ENCODE measurements around the gene COL5A2.

COL5A2 gene

DNA sequence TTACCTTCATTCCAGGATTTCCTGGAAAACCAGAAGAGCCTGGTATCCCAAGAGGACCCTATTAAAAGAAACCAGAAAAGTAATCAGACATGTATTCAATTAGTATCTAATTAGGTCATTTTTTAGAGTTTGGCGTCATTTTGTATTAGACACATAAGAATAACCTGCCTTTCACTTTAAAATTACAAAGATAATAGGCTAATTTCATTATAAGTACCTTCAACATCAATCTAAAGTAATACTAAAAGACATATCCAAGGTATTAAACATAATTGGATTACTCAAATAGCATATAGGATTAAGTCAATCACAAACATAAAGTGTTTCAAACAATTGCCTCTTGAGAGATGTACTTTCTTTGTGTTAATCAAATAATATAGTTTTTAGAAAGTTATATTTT lies 107.5 kb downstream of the COL5A2 start:
- Histone ChIP-seq H3K36me3 (replicated peaks; ENCODE audit: low read depth, low read length) (no peaks in the 10 kb centered on the region), H2AFZ (ENCODE audit: low read depth, low read length) (no peak overlapping the region), H3K27ac (ENCODE audit: low read length) (no peak overlapping the region), H3K79me2 (ENCODE audit: low read length) (no peaks in the 10 kb centered on the region), H3K4me2 (ENCODE audit: low read length) (no peak overlapping the region), H3K4me1 (ENCODE audit: low read length) (peaks cover 12% of the 10 kb centered on the region), H3K4me3 (ENCODE audit: low read length) (no peak overlapping the region), H4K20me1 (ENCODE audit: insufficient read depth, low read length) (no peaks in the 10 kb centered on the region), H3K27me3 (ENCODE audit: low read depth, low read length) (no peaks in the 10 kb centered on the region), H3K9me3 (ENCODE audit: insufficient read depth, low read length) (no peaks in the 10 kb centered on the region), H3K9ac (ENCODE audit: low read length) (no peak overlapping the region)
- TF ChIP-seq, protein P1, sequence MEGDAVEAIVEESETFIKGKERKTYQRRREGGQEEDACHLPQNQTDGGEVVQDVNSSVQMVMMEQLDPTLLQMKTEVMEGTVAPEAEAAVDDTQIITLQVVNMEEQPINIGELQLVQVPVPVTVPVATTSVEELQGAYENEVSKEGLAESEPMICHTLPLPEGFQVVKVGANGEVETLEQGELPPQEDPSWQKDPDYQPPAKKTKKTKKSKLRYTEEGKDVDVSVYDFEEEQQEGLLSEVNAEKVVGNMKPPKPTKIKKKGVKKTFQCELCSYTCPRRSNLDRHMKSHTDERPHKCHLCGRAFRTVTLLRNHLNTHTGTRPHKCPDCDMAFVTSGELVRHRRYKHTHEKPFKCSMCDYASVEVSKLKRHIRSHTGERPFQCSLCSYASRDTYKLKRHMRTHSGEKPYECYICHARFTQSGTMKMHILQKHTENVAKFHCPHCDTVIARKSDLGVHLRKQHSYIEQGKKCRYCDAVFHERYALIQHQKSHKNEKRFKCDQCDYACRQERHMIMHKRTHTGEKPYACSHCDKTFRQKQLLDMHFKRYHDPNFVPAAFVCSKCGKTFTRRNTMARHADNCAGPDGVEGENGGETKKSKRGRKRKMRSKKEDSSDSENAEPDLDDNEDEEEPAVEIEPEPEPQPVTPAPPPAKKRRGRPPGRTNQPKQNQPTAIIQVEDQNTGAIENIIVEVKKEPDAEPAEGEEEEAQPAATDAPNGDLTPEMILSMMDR (IDR thresholded peaks at IDR 0.05; ENCODE audit: low read depth, low read length), result no peak

DNA sequence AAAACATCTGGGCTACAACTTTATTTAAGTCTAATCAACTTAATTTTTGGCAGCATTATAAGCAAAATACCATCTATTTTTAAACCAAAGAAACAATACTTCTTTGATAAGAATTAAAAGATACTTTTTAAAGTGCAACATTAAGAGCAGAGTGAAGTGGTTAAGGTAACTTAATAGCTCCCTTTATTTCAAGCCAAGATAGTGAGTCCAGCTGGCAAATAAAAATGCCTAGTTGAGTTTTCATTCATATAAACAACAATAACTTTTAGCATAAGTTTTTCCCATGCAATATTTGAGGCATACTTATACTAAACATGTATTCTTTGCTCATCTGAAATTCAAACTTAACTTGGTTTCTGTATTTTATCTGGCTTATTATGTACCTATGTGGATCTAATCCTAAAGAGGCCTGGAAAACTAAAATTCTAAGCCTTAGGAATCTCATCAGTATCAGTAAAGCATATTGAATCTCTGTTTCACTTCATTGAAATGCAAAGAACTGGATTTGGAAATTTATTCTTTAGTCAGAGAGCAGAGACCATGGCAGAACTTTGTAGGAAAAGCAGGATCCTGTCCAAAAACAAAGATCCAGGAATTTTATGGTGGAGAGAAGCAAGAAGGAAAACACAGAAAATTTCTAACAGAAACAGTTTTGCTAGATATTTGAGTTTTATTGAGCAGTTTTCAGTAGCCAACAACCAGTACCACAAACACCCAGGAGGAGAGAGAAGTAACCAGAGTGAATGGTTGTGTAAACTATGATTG lies 109.5 kb downstream of the COL5A2 start:
- H3K4me3 ChIP-seq (ENCODE audit: low read length), result no peak overlapping the region
- H3K9ac ChIP-seq (ENCODE audit: low read length), result no peak overlapping the region
- TF ChIP-seq EZH2phosphoT487 (IDR thresholded peaks at IDR 0.05; ENCODE audit: low read depth), result no peak
- TF ChIP-seq, protein P1 (IDR thresholded peaks at IDR 0.05; ENCODE audit: low read depth, low read length), result no peak
- H4K20me1 ChIP-seq (ENCODE audit: insufficient read depth, low read length), result no peaks in the 10 kb centered on the region
- H3K27me3 ChIP-seq (ENCODE audit: low read depth, low read length), result no peaks in the 10 kb centered on the region
- H3K4me2 ChIP-seq (ENCODE audit: low read length), result no peak overlapping the region
- no peak overlapping the region for H3K27ac ChIP-seq (ENCODE audit: low read length)
- H3K79me2 ChIP-seq (ENCODE audit: low read length), result no peaks in the 10 kb centered on the region
- H2AFZ ChIP-seq (ENCODE audit: low read depth, low read length), result no peak overlapping the region
- peaks cover 12% of the 10 kb centered on the region for H3K4me1 ChIP-seq (ENCODE audit: low read length)
- no peaks in the 10 kb centered on the region for H3K9me3 ChIP-seq (ENCODE audit: insufficient read depth, low read length)
- H3K36me3 ChIP-seq (replicated peaks; ENCODE audit: low read depth, low read length), result no peaks in the 10 kb centered on the region

DNA sequence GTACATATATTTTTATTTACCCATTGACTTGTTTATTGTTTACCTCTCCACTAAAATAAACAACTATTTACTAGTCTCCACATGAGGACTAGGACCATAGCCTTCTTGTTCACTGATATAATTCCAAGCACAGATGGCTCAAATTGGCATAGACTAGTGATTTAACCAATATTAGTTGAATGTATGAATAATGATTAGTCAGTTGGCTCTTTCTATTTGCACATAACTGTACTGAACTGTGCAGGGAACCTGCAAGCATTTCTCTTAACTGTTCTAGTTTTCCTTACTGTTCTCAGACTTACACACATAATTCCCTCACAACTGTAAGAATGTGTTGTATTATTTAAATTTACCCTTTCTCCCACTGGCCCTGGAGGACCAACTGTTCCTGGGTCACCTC lies 113.5 kb downstream of the COL5A2 start:
- no peaks in the 10 kb centered on the region for H3K9me3 ChIP-seq (ENCODE audit: insufficient read depth, low read length)
- H3K27ac ChIP-seq (ENCODE audit: low read length), result no peak overlapping the region
- H3K9ac ChIP-seq (ENCODE audit: low read length), result no peak overlapping the region
- no peak for TF ChIP-seq EZH2phosphoT487 (IDR thresholded peaks at IDR 0.05; ENCODE audit: low read depth)
- TF ChIP-seq, protein P1 (IDR thresholded peaks at IDR 0.05; ENCODE audit: low read depth, low read length), result no peak
- no peak overlapping the region for H3K4me3 ChIP-seq (ENCODE audit: low read length)
- no peak overlapping the region for H2AFZ ChIP-seq (ENCODE audit: low read depth, low read length)
- no peak overlapping the region for H3K4me2 ChIP-seq (ENCODE audit: low read length)
- H3K4me1 ChIP-seq (ENCODE audit: low read length), result no peaks in the 10 kb centered on the region
- H4K20me1 ChIP-seq (ENCODE audit: insufficient read depth, low read length), result no peaks in the 10 kb centered on the region
- no peaks in the 10 kb centered on the region for H3K36me3 ChIP-seq (replicated peaks; ENCODE audit: low read depth, low read length)
- no peaks in the 10 kb centered on the region for H3K79me2 ChIP-seq (ENCODE audit: low read length)
- no peaks in the 10 kb centered on the region for H3K27me3 ChIP-seq (ENCODE audit: low read depth, low read length)

DNA sequence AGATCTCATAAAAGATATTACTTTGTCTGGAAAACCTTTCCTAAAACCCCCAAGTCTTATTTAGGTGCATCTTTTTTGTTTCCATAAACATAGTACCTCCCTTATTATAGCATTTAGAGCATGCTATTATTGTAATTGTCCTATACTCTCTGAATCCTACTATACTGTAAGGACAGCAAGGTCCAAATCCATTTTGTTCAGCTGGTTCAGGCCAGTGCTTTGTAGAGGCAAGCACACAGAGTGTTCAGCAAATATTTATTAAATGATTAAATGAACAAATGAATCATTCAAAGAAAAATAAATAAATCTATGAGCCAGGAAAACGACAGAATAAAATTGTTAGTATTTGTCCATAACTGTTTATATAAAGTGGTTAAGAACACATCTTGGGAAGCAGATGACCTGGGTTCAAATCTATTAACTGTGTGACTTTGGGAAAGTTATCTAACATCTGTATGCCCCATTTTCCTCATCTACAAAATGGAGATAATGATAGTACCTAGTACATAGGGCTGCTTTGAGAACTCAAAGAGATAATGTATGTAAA lies 119.4 kb downstream of the COL5A2 start:
- no peak overlapping the region for H3K27ac ChIP-seq (ENCODE audit: low read length)
- no peak overlapping the region for H2AFZ ChIP-seq (ENCODE audit: low read depth, low read length)
- H3K9me3 ChIP-seq (ENCODE audit: insufficient read depth, low read length), result no peaks in the 10 kb centered on the region
- no peaks in the 10 kb centered on the region for H3K79me2 ChIP-seq (ENCODE audit: low read length)
- H3K36me3 ChIP-seq (replicated peaks; ENCODE audit: low read depth, low read length), result no peaks in the 10 kb centered on the region
- H3K4me2 ChIP-seq (ENCODE audit: low read length), result no peak overlapping the region
- H3K27me3 ChIP-seq (ENCODE audit: low read depth, low read length), result no peaks in the 10 kb centered on the region
- no peak overlapping the region for H3K9ac ChIP-seq (ENCODE audit: low read length)
- H3K4me1 ChIP-seq (ENCODE audit: low read length), result no peaks in the 10 kb centered on the region
- TF ChIP-seq, protein P1 (IDR thresholded peaks at IDR 0.05; ENCODE audit: low read depth, low read length), result no peak
- no peak for TF ChIP-seq EZH2phosphoT487 (IDR thresholded peaks at IDR 0.05; ENCODE audit: low read depth)
- H3K4me3 ChIP-seq (ENCODE audit: low read length), result no peak overlapping the region
- H4K20me1 ChIP-seq (ENCODE audit: insufficient read depth, low read length), result no peaks in the 10 kb centered on the region
